Measurements from ENCODE around the gene MCTP2.

Gene MCTP2

GRCh38 chr15:94494732-94495131 is 263.4 kb downstream of the MCTP2 start:
- TF ChIP-seq CTCF (IDR thresholded peaks at IDR 0.05) = no peak

GRCh38 chr15:94503293-94503692 is 271.9 kb downstream of the MCTP2 start:
- TF ChIP-seq CTCF (IDR thresholded peaks at IDR 0.05) = no peak

GRCh38 chr15:94509259-94509658 is 277.9 kb downstream of the MCTP2 start:
- no peak for TF ChIP-seq CTCF (IDR thresholded peaks at IDR 0.05)

DNA sequence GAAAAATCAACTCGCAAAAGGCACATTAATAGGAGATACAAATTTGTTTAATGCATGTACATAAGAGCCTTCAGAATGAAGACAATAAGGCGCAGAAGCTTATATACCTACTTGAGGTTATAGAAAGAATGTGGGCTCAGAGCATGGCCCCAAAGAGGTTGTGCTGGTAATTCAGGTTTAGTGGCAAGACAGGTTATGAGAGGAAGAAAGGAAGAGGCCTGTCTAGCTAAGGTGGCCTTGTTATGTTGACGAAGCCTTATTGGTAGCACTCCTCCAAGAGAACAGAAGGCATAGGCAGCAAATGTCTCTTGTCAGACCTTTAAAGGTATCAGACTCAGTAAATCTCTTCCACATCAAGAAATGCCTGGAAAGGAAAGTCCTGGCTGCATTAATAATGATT is 290.8 kb downstream of the MCTP2 start:
- TF ChIP-seq CTCF (IDR thresholded peaks at IDR 0.05) = no peak

DNA sequence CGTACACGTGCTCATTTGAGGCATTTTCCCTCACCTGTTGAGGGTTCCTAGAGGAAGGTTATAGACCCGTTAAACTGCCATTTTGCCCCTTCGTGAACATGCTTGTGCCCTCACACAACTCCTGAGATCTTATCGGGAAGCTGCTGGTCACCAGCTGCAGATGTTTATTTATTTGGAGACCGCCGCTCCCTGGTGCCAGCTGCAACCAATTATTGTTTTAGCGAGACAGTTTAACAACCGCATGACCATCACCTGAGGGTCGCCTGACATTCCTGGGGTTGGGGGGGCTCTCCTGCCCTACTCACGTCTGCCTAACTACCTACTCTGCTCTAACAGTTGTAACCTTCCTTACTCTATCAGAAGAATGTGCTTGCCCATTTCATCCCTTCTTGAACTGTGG is 292.5 kb downstream of the MCTP2 start:
- TF ChIP-seq CTCF (IDR thresholded peaks at IDR 0.05) = no peak

- no peak for TF ChIP-seq CTCF (IDR thresholded peaks at IDR 0.05)
These were observed 293.2 kb downstream of the MCTP2 start for GRCh38 chr15:94524565-94524964.

- peak; percentile 54 for TF ChIP-seq CTCF (IDR thresholded peaks at IDR 0.05)
These were observed 294.8 kb downstream of the MCTP2 start for GRCh38 chr15:94526071-94526689.

- TF ChIP-seq CTCF (IDR thresholded peaks at IDR 0.05) = no peak
These were observed 300.9 kb downstream of the MCTP2 start for GRCh38 chr15:94532226-94532625.
